ENCODE results near the gene PPP6R2. TPM values are rescaled to one million over a fixed set of nuclear protein-coding genes. Genes with fewer than 3 reads are reported as not detected.
A peak's percentile ranks its signal among the peaks of the same experiment; 100 is the strongest.

Gene PPP6R2
- total RNA-seq, 1 experiment from 2014 or later: 47.8 TPM

- TF ChIP-seq CTCF (IDR thresholded peaks at IDR 0.05): no peak
- TF ChIP-seq ZNF423 (CRISPR knock-in tag; IDR thresholded peaks at IDR 0.05): no peak
- TF ChIP-seq ZNF219 (CRISPR knock-in tag; IDR thresholded peaks at IDR 0.05; ENCODE audit: borderline replicate concordance): no peak
- TF ChIP-seq AFF4 (CRISPR knock-in tag; IDR thresholded peaks at IDR 0.05; ENCODE audit: borderline replicate concordance): no peak
Observed at GRCh38 chr22:50314081-50314454, 29.1 kb upstream of the PPP6R2 start (continued).

DNA sequence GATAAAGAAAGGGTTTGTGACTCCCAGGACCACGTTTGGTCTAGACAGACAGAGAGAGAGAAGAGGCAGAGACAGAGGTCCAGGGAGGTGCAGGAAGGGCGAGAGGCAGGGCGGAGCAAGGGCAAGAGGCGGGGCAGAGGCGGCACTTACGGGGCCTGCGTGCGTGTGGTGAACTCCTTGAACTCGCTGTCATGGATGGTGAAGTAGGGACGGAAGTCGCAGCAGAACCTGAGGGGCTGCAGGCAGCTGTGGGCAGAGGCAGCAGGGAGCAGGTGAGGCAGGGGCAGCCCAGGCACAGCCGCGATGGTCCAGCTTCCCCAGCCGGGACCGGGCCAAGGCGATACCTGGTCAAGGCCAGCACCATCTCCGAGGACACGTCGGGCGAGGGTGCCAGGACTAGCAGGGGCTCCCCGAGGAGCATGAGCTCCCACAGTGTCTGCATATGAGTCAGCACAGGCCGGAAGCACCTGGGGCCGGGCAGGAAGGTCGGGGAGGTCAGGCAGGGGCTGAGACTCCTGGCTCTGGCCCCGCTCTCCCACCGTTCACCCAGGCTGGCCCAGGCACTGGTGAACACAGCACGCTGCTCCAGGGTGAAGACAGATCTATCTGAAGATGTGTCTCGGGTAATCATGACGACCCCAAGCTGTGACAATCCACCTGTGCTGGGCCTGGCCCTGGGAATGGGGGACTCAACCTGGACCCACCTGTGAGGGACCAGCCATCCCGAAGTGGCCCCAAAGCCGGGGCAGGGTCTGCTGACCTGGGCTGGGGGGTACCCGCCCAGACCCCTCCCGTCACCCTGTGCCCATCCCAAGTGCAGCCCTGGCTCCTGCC is 28.5 kb upstream of the PPP6R2 start:
- ChIA-PET POLR2A (no interaction called here), CTCF (interaction anchor here (1.0 to 2.1 kb wide), 4 partner anchors 8 to 43 kb away, joined by 3 to 6 read pairs (median 6); partner anchors contain the start of genes DENND6B and PLXNB2)
- Mint-ChIP-seq H3K36me3 (no peaks in the 10 kb centered on the region), H3K27me3 (ENCODE audit: low read depth) (no peaks in the 10 kb centered on the region; the same call in 1 of the 2 replicates), H3K4me1 (peaks cover 7% of the 10 kb centered on the region), H3K4me3 (no peak overlapping the region), H3K27ac (peak overlapping the region; percentile 9; the same call in 1 of the 2 replicates), H3K9me3 (no peaks in the 10 kb centered on the region)
- DNase-seq (ENCODE audit: low spot score) (no peak), ATAC-seq (peak; percentile 65)
- TF ChIP-seq HMGXB4 (CRISPR knock-in tag; IDR thresholded peaks at IDR 0.05) (no peak), HMGA2 (CRISPR knock-in tag; IDR thresholded peaks at IDR 0.05) (no peak), ZNF317 (CRISPR knock-in tag; IDR thresholded peaks at IDR 0.05; ENCODE audit: borderline replicate concordance, low read depth) (no peak), PRRX2 (CRISPR knock-in tag; IDR thresholded peaks at IDR 0.05) (no peak), JAZF1 (CRISPR knock-in tag; IDR thresholded peaks at IDR 0.05) (no peak), SMAD3 (CRISPR knock-in tag; IDR thresholded peaks at IDR 0.05; ENCODE audit: borderline replicate concordance) (no peak), NR1H2 (CRISPR knock-in tag; IDR thresholded peaks at IDR 0.05) (no peak), SP1 (CRISPR knock-in tag; conservative IDR thresholded peaks at IDR 0.05) (no peak), RELA (CRISPR knock-in tag; IDR thresholded peaks at IDR 0.05; ENCODE audit: borderline replicate concordance) (no peak)
- TF ChIP-seq, protein P1, sequence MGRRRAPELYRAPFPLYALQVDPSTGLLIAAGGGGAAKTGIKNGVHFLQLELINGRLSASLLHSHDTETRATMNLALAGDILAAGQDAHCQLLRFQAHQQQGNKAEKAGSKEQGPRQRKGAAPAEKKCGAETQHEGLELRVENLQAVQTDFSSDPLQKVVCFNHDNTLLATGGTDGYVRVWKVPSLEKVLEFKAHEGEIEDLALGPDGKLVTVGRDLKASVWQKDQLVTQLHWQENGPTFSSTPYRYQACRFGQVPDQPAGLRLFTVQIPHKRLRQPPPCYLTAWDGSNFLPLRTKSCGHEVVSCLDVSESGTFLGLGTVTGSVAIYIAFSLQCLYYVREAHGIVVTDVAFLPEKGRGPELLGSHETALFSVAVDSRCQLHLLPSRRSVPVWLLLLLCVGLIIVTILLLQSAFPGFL (CRISPR knock-in tag; IDR thresholded peaks at IDR 0.05; ENCODE audit: borderline replicate concordance): no peak
- TF ChIP-seq, protein P2, sequence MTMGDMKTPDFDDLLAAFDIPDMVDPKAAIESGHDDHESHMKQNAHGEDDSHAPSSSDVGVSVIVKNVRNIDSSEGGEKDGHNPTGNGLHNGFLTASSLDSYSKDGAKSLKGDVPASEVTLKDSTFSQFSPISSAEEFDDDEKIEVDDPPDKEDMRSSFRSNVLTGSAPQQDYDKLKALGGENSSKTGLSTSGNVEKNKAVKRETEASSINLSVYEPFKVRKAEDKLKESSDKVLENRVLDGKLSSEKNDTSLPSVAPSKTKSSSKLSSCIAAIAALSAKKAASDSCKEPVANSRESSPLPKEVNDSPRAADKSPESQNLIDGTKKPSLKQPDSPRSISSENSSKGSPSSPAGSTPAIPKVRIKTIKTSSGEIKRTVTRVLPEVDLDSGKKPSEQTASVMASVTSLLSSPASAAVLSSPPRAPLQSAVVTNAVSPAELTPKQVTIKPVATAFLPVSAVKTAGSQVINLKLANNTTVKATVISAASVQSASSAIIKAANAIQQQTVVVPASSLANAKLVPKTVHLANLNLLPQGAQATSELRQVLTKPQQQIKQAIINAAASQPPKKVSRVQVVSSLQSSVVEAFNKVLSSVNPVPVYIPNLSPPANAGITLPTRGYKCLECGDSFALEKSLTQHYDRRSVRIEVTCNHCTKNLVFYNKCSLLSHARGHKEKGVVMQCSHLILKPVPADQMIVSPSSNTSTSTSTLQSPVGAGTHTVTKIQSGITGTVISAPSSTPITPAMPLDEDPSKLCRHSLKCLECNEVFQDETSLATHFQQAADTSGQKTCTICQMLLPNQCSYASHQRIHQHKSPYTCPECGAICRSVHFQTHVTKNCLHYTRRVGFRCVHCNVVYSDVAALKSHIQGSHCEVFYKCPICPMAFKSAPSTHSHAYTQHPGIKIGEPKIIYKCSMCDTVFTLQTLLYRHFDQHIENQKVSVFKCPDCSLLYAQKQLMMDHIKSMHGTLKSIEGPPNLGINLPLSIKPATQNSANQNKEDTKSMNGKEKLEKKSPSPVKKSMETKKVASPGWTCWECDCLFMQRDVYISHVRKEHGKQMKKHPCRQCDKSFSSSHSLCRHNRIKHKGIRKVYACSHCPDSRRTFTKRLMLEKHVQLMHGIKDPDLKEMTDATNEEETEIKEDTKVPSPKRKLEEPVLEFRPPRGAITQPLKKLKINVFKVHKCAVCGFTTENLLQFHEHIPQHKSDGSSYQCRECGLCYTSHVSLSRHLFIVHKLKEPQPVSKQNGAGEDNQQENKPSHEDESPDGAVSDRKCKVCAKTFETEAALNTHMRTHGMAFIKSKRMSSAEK (CRISPR knock-in tag; IDR thresholded peaks at IDR 0.05; ENCODE audit: borderline replicate concordance): no peak
- TF ChIP-seq, protein P3, sequence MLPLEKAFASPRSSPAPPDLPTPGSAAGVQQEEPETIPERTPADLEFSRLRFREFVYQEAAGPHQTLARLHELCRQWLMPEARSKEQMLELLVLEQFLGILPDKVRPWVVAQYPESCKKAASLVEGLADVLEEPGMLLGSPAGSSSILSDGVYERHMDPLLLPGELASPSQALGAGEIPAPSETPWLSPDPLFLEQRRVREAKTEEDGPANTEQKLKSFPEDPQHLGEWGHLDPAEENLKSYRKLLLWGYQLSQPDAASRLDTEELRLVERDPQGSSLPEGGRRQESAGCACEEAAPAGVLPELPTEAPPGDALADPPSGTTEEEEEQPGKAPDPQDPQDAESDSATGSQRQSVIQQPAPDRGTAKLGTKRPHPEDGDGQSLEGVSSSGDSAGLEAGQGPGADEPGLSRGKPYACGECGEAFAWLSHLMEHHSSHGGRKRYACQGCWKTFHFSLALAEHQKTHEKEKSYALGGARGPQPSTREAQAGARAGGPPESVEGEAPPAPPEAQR (CRISPR knock-in tag; IDR thresholded peaks at IDR 0.05): no peak
